ENCODE data around the gene EXOC6. TPM values are rescaled to one million over a fixed set of nuclear protein-coding genes. Genes with fewer than 3 reads are reported as not detected.
"Not testable (repeated sequence)": the region's sequence is repeated elsewhere in the genome, so short reads cannot be mapped to it uniquely, and the experiment has no call there.

The EXOC6 gene
- polyA plus RNA-seq, 1 donor: 35.2 TPM

- DNase-seq: no peak
Measured at GRCh38 chr10:93083743-93084539, 235.6 kb downstream of the EXOC6 start.

- no peak for DNase-seq
Measured at GRCh38 chr10:93085272-93085859, 237.0 kb downstream of the EXOC6 start.

GRCh38 chr10:93086289-93086688 is 238.0 kb downstream of the EXOC6 start:
- no peak for DNase-seq

GRCh38 chr10:93087846-93088245 is 239.5 kb downstream of the EXOC6 start:
- no peak for DNase-seq

- no peak for DNase-seq
Measured at GRCh38 chr10:93088466-93088865, 240.1 kb downstream of the EXOC6 start.

GRCh38 chr10:93090619-93091018 is 242.3 kb downstream of the EXOC6 start:
- DNase-seq: no peak

- DNase-seq: no peak
Measured at GRCh38 chr10:93091960-93092359, 243.6 kb downstream of the EXOC6 start.

GRCh38 chr10:93095225-93095624 is 246.9 kb downstream of the EXOC6 start:
- no peak for DNase-seq

GRCh38 chr10:93096901-93097300 is 248.6 kb downstream of the EXOC6 start:
- no peak for DNase-seq

GRCh38 chr10:93097386-93097785 is 249.1 kb downstream of the EXOC6 start:
- no peak for DNase-seq

- no peak for DNase-seq
Measured at GRCh38 chr10:93098816-93099215, 250.5 kb downstream of the EXOC6 start.

- no peak for DNase-seq
Measured at GRCh38 chr10:93099670-93100069, 251.3 kb downstream of the EXOC6 start.

GRCh38 chr10:93101148-93101547 is 252.8 kb downstream of the EXOC6 start:
- not testable (repeated sequence) for DNase-seq

- DNase-seq: no peak
Measured at GRCh38 chr10:93103953-93104352, 255.6 kb downstream of the EXOC6 start.

- DNase-seq: no peak
Measured at GRCh38 chr10:93106631-93107072, 258.3 kb downstream of the EXOC6 start.

Other genes starting within 250 kb of the EXOC6 start
- 8.1 TPM for gene HHEX, start 158.6 kb upstream of the EXOC6 start, polyA plus RNA-seq (ENCODE audit: insufficient read length)
- gene CYP26C1, start 212.3 kb downstream of the EXOC6 start, polyA plus RNA-seq (ENCODE audit: insufficient read length): not detected
- not detected for gene CYP26A1, start 225.4 kb downstream of the EXOC6 start, polyA plus RNA-seq (ENCODE audit: insufficient read length)

All from hindlimb muscle (tissue), 1 donor.